Caco-2 (cell line): ENCODE data around the gene SLC22A16. TPM values are rescaled to one million over a fixed set of nuclear protein-coding genes. Genes with fewer than 3 reads are reported as not detected.

Experiments
- BruUV-seq: library from RNA; stranded (reverse); fragments of 400-500 nt; replicated peaks from 2 replicates; lab custom pipeline; 2021; lab: Mats Ljungman, UMichigan
- CTCF ChIA-PET: fragments of 300-600 bp; sonication (Branson Sonifier 250); formaldehyde crosslinking; loops from one replicate; lab custom pipeline; 2022; ENCODE audit warnings: antibody characterized with exemption; lab: Charles Lee
- POLR2A ChIA-PET: fragments of 300-600 bp; sonication (Branson Sonifier 250); formaldehyde crosslinking; loops from one replicate; lab custom pipeline; 2022; ENCODE audit warnings: antibody characterized with exemption; lab: Charles Lee
- DNase-seq, 2 experiments: peaks; one replicate each; pipeline versions ENCODE4 v3.0.0 to v3.0.0-alpha.2; 2020 to 2022
- H3K27me3 ChIP-seq: replicated peaks from 2 replicates; pipeline ENCODE4 v1.6.0; 2011; ENCODE audit warnings: low read length; ENCODE audit not compliant: control insufficient read depth, insufficient read depth
- H3K36me3 ChIP-seq: 2 replicates; pipeline ENCODE4 v1.5.1; 2011; ENCODE audit warnings: low read length; ENCODE audit not compliant: control insufficient read depth, insufficient read depth
- H3K4me1 ChIP-seq: fragments of 250-450 bp; sonication (Bioruptor Pico); 2 replicates; pipeline ENCODE4 v1.5.1; 2020; ENCODE audit warnings: mild to moderate bottlenecking
- H3K4me3 ChIP-seq: 2 replicates; pipeline ENCODE4 v1.5.1; 2011; ENCODE audit warnings: low read depth, mild to moderate bottlenecking, control low read depth, low read length
- H3K9me3 ChIP-seq: fragments of 250-450 bp; sonication (Bioruptor Pico); 2 replicates; pipeline ENCODE4 v1.5.1; 2020; ENCODE audit warnings: mild to moderate bottlenecking, moderate library complexity
- H3K27ac Mint-ChIP-seq: one replicate; pipeline ENCODE4 v1.8.0; 2022; ENCODE audit warnings: mixed read lengths; ENCODE audit not compliant: unreplicated experiment
- H3K27me3 Mint-ChIP-seq: one replicate; pipeline ENCODE4 v1.8.0; 2022; ENCODE audit warnings: mixed read lengths; ENCODE audit not compliant: insufficient read depth, unreplicated experiment
- H3K36me3 Mint-ChIP-seq: one replicate; pipeline ENCODE4 v1.8.0; 2022; ENCODE audit warnings: mild to moderate bottlenecking, mixed read lengths; ENCODE audit not compliant: insufficient read depth, unreplicated experiment
- H3K4me1 Mint-ChIP-seq: one replicate; pipeline ENCODE4 v1.8.0; 2022; ENCODE audit warnings: low read depth, mixed read lengths; ENCODE audit not compliant: unreplicated experiment
- H3K4me3 Mint-ChIP-seq: one replicate; pipeline ENCODE4 v1.8.0; 2022; ENCODE audit warnings: mild to moderate bottlenecking, moderate library complexity, mixed read lengths; ENCODE audit not compliant: unreplicated experiment
- H3K9me3 Mint-ChIP-seq: one replicate; pipeline ENCODE4 v1.8.0; 2022; ENCODE audit warnings: mixed read lengths; ENCODE audit not compliant: unreplicated experiment
- CTCF ChIP-seq, 2 experiments: fragments of 200-600 bp in 1 of 2; IDR thresholded peaks; 1 replicate in 1 of 2; 2 replicates in 1 of 2; pipeline versions ENCODE4 v1.5.1 to v1.8.0; 2011 to 2022; ENCODE audit warnings: antibody characterized with exemption in 1 of 2, control low read depth in 1 of 2, inconsistent platforms in 1 of 2, low read depth in 1 of 2, low read length in 1 of 2, mild to moderate bottlenecking in 1 of 2, moderate library complexity in 1 of 2; ENCODE audit not compliant: insufficient read depth in 1 of 2, severe bottlenecking in 1 of 2, unreplicated experiment in 1 of 2
- intact Hi-C: fragments of 100-400 bp; cut with micrococcal nuclease; formaldehyde crosslinking; loops from one replicate; pipeline ENCODE4 v1.10.0; 2022; ENCODE audit not compliant: unreplicated experiment
- total RNA-seq: library from RNA; stranded (reverse); gene quantifications from 2 replicates; pipeline ENCODE4 v1.2.3, GENCODE V29; 2022

The SLC22A16 gene
- total RNA-seq, 1 experiment from 2014 or later: not detected

- Mint-ChIP-seq H3K27me3 (no peaks in the 10 kb centered on the region), H3K27ac (no peak overlapping the region), H3K36me3 (no peaks in the 10 kb centered on the region), H3K4me3 (no peak overlapping the region), H3K4me1 (peaks cover 15% of the 10 kb centered on the region), H3K9me3 (no peaks in the 10 kb centered on the region)
- Histone ChIP-seq H3K9me3 (no peaks in the 10 kb centered on the region), H3K4me3 (no peak overlapping the region), H3K36me3 (no peaks in the 10 kb centered on the region), H3K4me1 (peaks cover 18% of the 10 kb centered on the region), H3K27me3 (no peaks in the 10 kb centered on the region)
- no peak for TF ChIP-seq CTCF (IDR thresholded peaks at IDR 0.05; ENCODE audit: insufficient read depth in 1 of 2, low read depth in 1 of 2, low read length in 1 of 2, severe bottlenecking in 1 of 2, unreplicated experiment in 1 of 2)
- intact Hi-C loops: loop anchor here (1.0 to 2.0 kb wide), 5 partner anchors 48 to 863 kb away; no protein-coding TSS in a partner anchor
- ChIA-PET POLR2A (no interaction called here), CTCF (interaction anchor here (0.5 to 4.2 kb wide), 8 partner anchors 11 to 674 kb away, joined by 3 to 22 read pairs (median 4); partner anchors contain the start of gene WASF1)
- peak in 1 of 2 experiments; percentile 32 for DNase-seq
- no TSS peak for BruUV-seq
These were observed 86.6 kb downstream of the SLC22A16 start for GRCh38 chr6:110389689-110390382.

- H3K36me3 ChIP-seq: no peaks in the 10 kb centered on the region
- ChIA-PET POLR2A (no interaction called here), CTCF (no interaction called here)
- no peaks in the 10 kb centered on the region for H3K9me3 ChIP-seq
- no peaks in the 10 kb centered on the region for H3K36me3 Mint-ChIP-seq
- no peak for DNase-seq
- no peak overlapping the region for H3K27ac Mint-ChIP-seq
- no peak for TF ChIP-seq CTCF (IDR thresholded peaks at IDR 0.05; ENCODE audit: insufficient read depth in 1 of 2, low read depth in 1 of 2, low read length in 1 of 2, severe bottlenecking in 1 of 2, unreplicated experiment in 1 of 2)
- H3K4me3 Mint-ChIP-seq: no peak overlapping the region
- intact Hi-C loops: no loop called here
- BruUV-seq: no TSS peak
- peaks cover 15% of the 10 kb centered on the region for H3K4me1 Mint-ChIP-seq
- no peaks in the 10 kb centered on the region for H3K9me3 Mint-ChIP-seq
- no peak overlapping the region for H3K4me3 ChIP-seq
- peaks cover 18% of the 10 kb centered on the region for H3K4me1 ChIP-seq
- no peaks in the 10 kb centered on the region for H3K27me3 Mint-ChIP-seq
- H3K27me3 ChIP-seq: no peaks in the 10 kb centered on the region
These were observed 88.4 kb downstream of the SLC22A16 start for GRCh38 chr6:110387986-110388385.

GRCh38 chr6:110385458-110385863 is 91.0 kb downstream of the SLC22A16 start:
- ChIA-PET POLR2A (no interaction called here), CTCF (no interaction called here)
- H3K27me3 Mint-ChIP-seq: no peaks in the 10 kb centered on the region
- Histone ChIP-seq H3K36me3 (no peaks in the 10 kb centered on the region), H3K4me3 (no peak overlapping the region), H3K27me3 (no peaks in the 10 kb centered on the region), H3K4me1 (peaks cover 18% of the 10 kb centered on the region), H3K9me3 (no peaks in the 10 kb centered on the region)
- intact Hi-C loops: no loop called here
- H3K36me3 Mint-ChIP-seq: no peaks in the 10 kb centered on the region
- peaks cover 15% of the 10 kb centered on the region for H3K4me1 Mint-ChIP-seq
- H3K9me3 Mint-ChIP-seq: peaks cover 15% of the 10 kb centered on the region
- no peak overlapping the region for H3K4me3 Mint-ChIP-seq
- BruUV-seq: no TSS peak
- TF ChIP-seq CTCF (IDR thresholded peaks at IDR 0.05; ENCODE audit: insufficient read depth in 1 of 2, low read depth in 1 of 2, low read length in 1 of 2, severe bottlenecking in 1 of 2, unreplicated experiment in 1 of 2): no peak
- no peak overlapping the region for H3K27ac Mint-ChIP-seq
- DNase-seq: no peak
